Ovary (tissue), 9 donors: ENCODE data around the gene NEURL2. TPM values are rescaled to one million over a fixed set of nuclear protein-coding genes. Genes with fewer than 3 reads are reported as not detected.
A peak's percentile ranks its signal among the peaks of the same experiment; 100 is the strongest.

ENCODE experiments used
- DNase-seq, 5 donors: peaks; one replicate each; pipeline ENCODE4 v3.0.0-alpha.2; 2019 to 2020
- H3K27ac ChIP-seq, 2 donors: fragments of 200-600 bp; one replicate each; pipeline versions ENCODE4 v1.5.1 to v1.8.0; 2019 to 2022
- H3K27me3 ChIP-seq: fragments of 200-600 bp; one replicate; pipeline ENCODE4 v1.8.0; 2022
- H3K36me3 ChIP-seq: fragments of 200-600 bp; sonication (generic); one replicate; pipeline ENCODE4 v1.5.1; 2019
- H3K4me1 ChIP-seq: one replicate; pipeline ENCODE4 v1.8.1; 2013; ENCODE audit warnings: mild to moderate bottlenecking, moderate library complexity; ENCODE audit not compliant: insufficient read depth
- H3K4me3 ChIP-seq: fragments of 200-600 bp; sonication (generic); one replicate; pipeline ENCODE4 v1.5.1; 2017
- H3K9me3 ChIP-seq, 2 donors: fragments of 200-600 bp in 1 of 2; sonication (generic) in 1 of 2; one replicate each; pipeline versions ENCODE4 v1.5.1 to v1.8.1; 2013 to 2019; ENCODE audit warnings: mild to moderate bottlenecking in 1 of 2, moderate library complexity in 1 of 2
- CTCF ChIP-seq, 3 donors: fragments of 450-650 bp in 2 of 3; fragments of 200-600 bp in 1 of 3; IDR thresholded peaks; one replicate each; pipeline versions ENCODE4 v1.5.1 to v1.8.0; 2016 to 2022; ENCODE audit warnings: antibody characterized with exemption in 3 of 3, mild to moderate bottlenecking in 1 of 3
- EP300 ChIP-seq: sonication (generic); formaldehyde crosslinking; IDR thresholded peaks from one replicate; pipeline ENCODE4 v1.6.1; 2017; ENCODE audit warnings: antibody characterized with exemption
- POLR2A ChIP-seq: fragments of 450-650 bp; IDR thresholded peaks from one replicate; pipeline ENCODE4 v1.6.1; 2017; ENCODE audit warnings: antibody characterized with exemption, mild to moderate bottlenecking, moderate library complexity
- WGBS, 3 donors: extraction: QIAGEN DNeasy Blood & Tissue Kit in 1 of 3; methylation state at CpG; one replicate each; pipeline versions ENCODE4 v1.1.5 to v1.1.7; 2013 to 2017; 5-methylcytosine and 5-hydroxymethylcytosine counted together
- intact Hi-C, 4 donors: fragments of 100-400 bp; cut with DNase I; formaldehyde crosslinking; loops; one replicate each; pipeline versions ENCODE4 v1.11.0 to v1.15.1; 2022 to 2023
- polyA plus RNA-seq, 2 donors: library from polyadenylated mRNA; stranded (reverse); fragments of 200-250 nt in 1 of 2; fragments of 350-450 nt in 1 of 2; fragmentation: Illumina TruSeq in 1 of 2; extraction: RNeasy Lipid Tissue Mini Kit (QIAGEN cat#74804) in 1 of 2; gene quantifications; one replicate each; pipeline ENCODE4 v1.2.3, GENCODE V29; 2013 to 2014
- total RNA-seq, 7 donors: library from RNA; depleted of rRNA in 2 of 7; stranded (reverse); fragments of >200 nt in 2 of 7; fragmentation: NEBNext Ultra II Directional in 3 of 7; extraction: Animal tissue kit (Norgen Biotek cat#: 25700) in 3 of 7; gene quantifications; one replicate each; pipeline versions ENCODE4 v1.1.0 to v1.2.4, GENCODE V29; 2016 to 2023
- donor health status: DM: no; HTN: no; CAD: no; lungs with moderate emphysema.
- donor health status: DM: no; HTN: no; CAD: no.
- donor health status: Bipolar disorder and iron deficiency.
- donor health status: DM: yes; HTN: yes; CAD: no.
- donor health status: DM: no; HTN: no; CAD: no.
- donor health status: DM: yes; HTN: yes; CAD: no.

NEURL2 gene
- total and polyA plus RNA-seq, 9 donors, result 1.5 to 28.7 (median 12.3) TPM

GRCh38 chr20:45892049-45892825, 1.2 kb upstream of the NEURL2 start:
- Histone ChIP-seq H3K27me3 (no peaks in the 10 kb centered on the region), H3K27ac (peak overlapping the region; percentile 72 to 97), H3K36me3 (no peaks in the 10 kb centered on the region), H3K4me3 (peak overlapping the region; percentile 53), H3K9me3 (no peaks in the 10 kb centered on the region), H3K4me1 (peaks cover 9% of the 10 kb centered on the region)
- TF ChIP-seq EP300, result no peak
- TF ChIP-seq CTCF (IDR thresholded peaks at IDR 0.05), result no peak
- no peak for TF ChIP-seq POLR2A
- 66 to 80% (median 68%) methylated on average over 9 of the region's 9 CpGs for WGBS, 3 donors
- intact Hi-C loops, result loop anchor here (5.0 to 10.0 kb wide), 8 partner anchors 40 to 200 kb away; partner anchors contain the start of genes DNTTIP1 (in 1 of the 4), PCIF1 (in 1 of the 4), WFDC3 (in 1 of the 4) and ZNF335 (in 1 of the 4)
- no peak for DNase-seq

- peak; percentile 88 to 91 (median 89) for DNase-seq
- intact Hi-C loops, result loop anchor here (2.0 to 10.0 kb wide), 9 partner anchors 42 to 202 kb away; partner anchors contain the start of genes PCIF1 (in 2 of the 4), DNTTIP1 (in 1 of the 4), WFDC3 (in 1 of the 4) and ZNF335 (in 1 of the 4)
- WGBS, 3 donors, result 0 to 2% (median 0%) methylated on average over 46 to 79 of the region's 79 CpGs
- H3K4me3 ChIP-seq, result peak overlapping the region; percentile 53
- peak; percentile 43 for TF ChIP-seq POLR2A
- TF ChIP-seq EP300, result no peak
- TF ChIP-seq CTCF (IDR thresholded peaks at IDR 0.05), result peak; percentile 61 to 75 (median 71)
- H3K27me3 ChIP-seq, result no peaks in the 10 kb centered on the region
- H3K27ac ChIP-seq, result peak overlapping the region; percentile 72 to 97
- peaks cover 9% of the 10 kb centered on the region for H3K4me1 ChIP-seq
- H3K9me3 ChIP-seq, result no peaks in the 10 kb centered on the region
- H3K36me3 ChIP-seq, result no peaks in the 10 kb centered on the region
Observed at GRCh38 chr20:45890077-45890984, 677 bp downstream of the NEURL2 start.

- Histone ChIP-seq H3K9me3 (no peaks in the 10 kb centered on the region), H3K27me3 (no peaks in the 10 kb centered on the region), H3K4me1 (peaks cover 9% of the 10 kb centered on the region), H3K4me3 (no peak overlapping the region), H3K36me3 (no peaks in the 10 kb centered on the region), H3K27ac (no peak overlapping the region)
- WGBS, 3 donors, result 73 to 83% (median 83%) methylated on average over 3 of the region's 3 CpGs
- intact Hi-C loops, result loop anchor here in 2 of 4 donors (5.0 to 10.0 kb wide), 2 partner anchors 46 to 56 kb away; no protein-coding TSS in a partner anchor
- no peak for TF ChIP-seq POLR2A
- no peak for TF ChIP-seq CTCF (IDR thresholded peaks at IDR 0.05)
- no peak for TF ChIP-seq EP300
- no peak for DNase-seq
Observed at GRCh38 chr20:45888681-45889080, 2.3 kb downstream of the NEURL2 start.

- Histone ChIP-seq H3K9me3 (no peaks in the 10 kb centered on the region), H3K36me3 (no peaks in the 10 kb centered on the region), H3K4me3 (no peak within 1 kb of the TSS), H3K27me3 (no peaks in the 10 kb centered on the region), H3K27ac (no peak within 1 kb of the TSS), H3K4me1 (peaks cover 3% of the 10 kb centered on the region)
- intact Hi-C loops, result loop anchor here in 2 of 4 donors (5.0 to 10.0 kb wide), 2 partner anchors 45 to 57 kb away; no protein-coding TSS in a partner anchor
- DNase-seq, result no peak
- TF ChIP-seq POLR2A, result no peak
- WGBS, 3 donors, result 88 to 91% (median 89%) methylated on average over 8 of the region's 8 CpGs
Observed at GRCh38 chr20:45887346-45887715, 3.7 kb downstream of the NEURL2 start, which contains the start of gene SPATA25. SPATA25 (minus strand) TSS chr20:45887622; CDS start chr20:45887590, 32 bp downstream.
